GM21360 (cell line): ENCODE results near the gene ASL.
"Not testable (repeated sequence)": the region's sequence is repeated elsewhere in the genome, so short reads cannot be mapped to it uniquely, and the experiment has no call there.

Experiments
- ATAC-seq: cut with Tn5 transposase; IDR thresholded peaks from one replicate; pipeline ENCODE4 v1.9.1; 2021; ENCODE audit warnings: mild to moderate bottlenecking, moderate library complexity; ENCODE audit not compliant: unreplicated experiment

ASL gene

GRCh38 chr7:66072208-66072607, 3.4 kb upstream of the ASL start:
- ATAC-seq: not testable (repeated sequence)

- ATAC-seq: no peak
Observed at GRCh38 chr7:66076462-66077329, 1.1 kb downstream of the ASL start.

- ATAC-seq: no peak
Observed at GRCh38 chr7:66078067-66078466, 2.4 kb downstream of the ASL start.

- ATAC-seq: no peak
Observed at GRCh38 chr7:66082083-66082482, 6.5 kb downstream of the ASL start.

- ATAC-seq: no peak
Observed at GRCh38 chr7:66082886-66083415, 7.3 kb downstream of the ASL start.

GRCh38 chr7:66083677-66084076, 8.1 kb downstream of the ASL start:
- no peak for ATAC-seq

- no peak for ATAC-seq
Observed at GRCh38 chr7:66088861-66089838, 13.5 kb downstream of the ASL start.

- ATAC-seq: no peak
Observed at GRCh38 chr7:66092654-66093053, 17.0 kb downstream of the ASL start.

GRCh38 chr7:66095010-66095409, 19.4 kb downstream of the ASL start:
- ATAC-seq: no peak

- no peak for ATAC-seq
Observed at GRCh38 chr7:66099232-66099550, 23.6 kb downstream of the ASL start.

GRCh38 chr7:66099551-66100407, 24.2 kb downstream of the ASL start:
- peak; percentile 80 for ATAC-seq

GRCh38 chr7:66100408-66101050, 24.9 kb downstream of the ASL start:
- no peak for ATAC-seq

GRCh38 chr7:66102168-66102567, 26.5 kb downstream of the ASL start:
- ATAC-seq: not testable (repeated sequence)

- ATAC-seq: not testable (repeated sequence)
Observed at GRCh38 chr7:66103994-66104393, 28.4 kb downstream of the ASL start.

- ATAC-seq: no peak
Observed at GRCh38 chr7:66105263-66105748, 29.7 kb downstream of the ASL start.

- not testable (repeated sequence) for ATAC-seq
Observed at GRCh38 chr7:66108410-66108809, 32.8 kb downstream of the ASL start.

- ATAC-seq: no peak
Observed at GRCh38 chr7:66110856-66111255, 35.2 kb downstream of the ASL start.

- peak; percentile 83 for ATAC-seq
Observed at GRCh38 chr7:66114743-66115649, 39.4 kb downstream of the ASL start, which contains the start of gene CRCP. Gene CRCP (plus strand): TSS chr7:66114847. CDS start chr7:66114963, 116 bp downstream.
